Measurements from ENCODE around the gene NEDD9.

DNA sequence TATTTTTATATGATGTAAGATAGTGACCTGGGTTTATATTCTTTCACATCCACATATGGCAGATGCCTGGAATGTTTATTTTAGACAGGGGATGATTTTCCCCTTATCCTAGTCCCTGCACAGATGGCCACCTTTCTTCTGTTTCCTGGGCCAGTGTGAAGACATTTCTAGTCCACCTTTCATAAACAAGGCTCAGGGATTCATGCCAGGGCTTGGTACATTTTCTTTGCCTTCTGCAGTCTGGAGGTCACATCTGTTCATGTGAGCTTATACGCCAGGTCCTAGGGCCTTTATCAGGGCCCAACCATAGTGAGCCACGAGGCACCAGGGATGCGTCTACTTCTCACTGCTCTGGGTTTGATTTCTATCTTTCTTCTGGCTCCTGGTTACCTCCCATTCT, 82.9 kb downstream of the NEDD9 start:
- TF ChIP-seq, protein P1, sequence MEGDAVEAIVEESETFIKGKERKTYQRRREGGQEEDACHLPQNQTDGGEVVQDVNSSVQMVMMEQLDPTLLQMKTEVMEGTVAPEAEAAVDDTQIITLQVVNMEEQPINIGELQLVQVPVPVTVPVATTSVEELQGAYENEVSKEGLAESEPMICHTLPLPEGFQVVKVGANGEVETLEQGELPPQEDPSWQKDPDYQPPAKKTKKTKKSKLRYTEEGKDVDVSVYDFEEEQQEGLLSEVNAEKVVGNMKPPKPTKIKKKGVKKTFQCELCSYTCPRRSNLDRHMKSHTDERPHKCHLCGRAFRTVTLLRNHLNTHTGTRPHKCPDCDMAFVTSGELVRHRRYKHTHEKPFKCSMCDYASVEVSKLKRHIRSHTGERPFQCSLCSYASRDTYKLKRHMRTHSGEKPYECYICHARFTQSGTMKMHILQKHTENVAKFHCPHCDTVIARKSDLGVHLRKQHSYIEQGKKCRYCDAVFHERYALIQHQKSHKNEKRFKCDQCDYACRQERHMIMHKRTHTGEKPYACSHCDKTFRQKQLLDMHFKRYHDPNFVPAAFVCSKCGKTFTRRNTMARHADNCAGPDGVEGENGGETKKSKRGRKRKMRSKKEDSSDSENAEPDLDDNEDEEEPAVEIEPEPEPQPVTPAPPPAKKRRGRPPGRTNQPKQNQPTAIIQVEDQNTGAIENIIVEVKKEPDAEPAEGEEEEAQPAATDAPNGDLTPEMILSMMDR (conservative IDR thresholded peaks at IDR 0.05; ENCODE audit: low read length): no peak
- TF ChIP-seq EZH2phosphoT487 (IDR thresholded peaks at IDR 0.05; ENCODE audit: borderline replicate concordance): no peak
